ENCODE results near the gene AFF4. TPM values are rescaled to one million over a fixed set of nuclear protein-coding genes. Genes with fewer than 3 reads are reported as not detected.

The AFF4 gene
- polyA plus RNA-seq, 2 of the 4 experiments (the other 2 are of a cell fraction) = 22.1 to 43.5 TPM

GRCh38 chr5:132853790-132854189, 109.6 kb downstream of the AFF4 start (continued):
- TF ChIP-seq, protein P1, sequence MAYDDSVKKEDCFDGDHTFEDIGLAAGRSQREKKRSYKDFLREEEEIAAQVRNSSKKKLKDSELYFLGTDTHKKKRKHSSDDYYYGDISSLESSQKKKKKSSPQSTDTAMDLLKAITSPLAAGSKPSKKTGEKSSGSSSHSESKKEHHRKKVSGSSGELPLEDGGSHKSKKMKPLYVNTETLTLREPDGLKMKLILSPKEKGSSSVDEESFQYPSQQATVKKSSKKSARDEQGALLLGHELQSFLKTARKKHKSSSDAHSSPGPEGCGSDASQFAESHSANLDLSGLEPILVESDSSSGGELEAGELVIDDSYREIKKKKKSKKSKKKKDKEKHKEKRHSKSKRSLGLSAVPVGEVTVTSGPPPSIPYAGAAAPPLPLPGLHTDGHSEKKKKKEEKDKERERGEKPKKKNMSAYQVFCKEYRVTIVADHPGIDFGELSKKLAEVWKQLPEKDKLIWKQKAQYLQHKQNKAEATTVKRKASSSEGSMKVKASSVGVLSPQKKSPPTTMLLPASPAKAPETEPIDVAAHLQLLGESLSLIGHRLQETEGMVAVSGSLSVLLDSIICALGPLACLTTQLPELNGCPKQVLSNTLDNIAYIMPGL (CRISPR knock-in tag; IDR thresholded peaks at IDR 0.05; ENCODE audit: borderline replicate concordance) = no peak
- no peak for TF ChIP-seq NPAS2 (CRISPR knock-in tag; IDR thresholded peaks at IDR 0.05; ENCODE audit: borderline replicate concordance)
- TF ChIP-seq KDM5A (IDR thresholded peaks at IDR 0.05) = no peak
- TF ChIP-seq HEYL (CRISPR knock-in tag; IDR thresholded peaks at IDR 0.05) = no peak
- no peak for TF ChIP-seq ZFP36 (IDR thresholded peaks at IDR 0.05; ENCODE audit: borderline replicate concordance, partially characterized antibody)
- no peak for TF ChIP-seq HES2 (IDR thresholded peaks at IDR 0.05)
- TF ChIP-seq, protein P2, sequence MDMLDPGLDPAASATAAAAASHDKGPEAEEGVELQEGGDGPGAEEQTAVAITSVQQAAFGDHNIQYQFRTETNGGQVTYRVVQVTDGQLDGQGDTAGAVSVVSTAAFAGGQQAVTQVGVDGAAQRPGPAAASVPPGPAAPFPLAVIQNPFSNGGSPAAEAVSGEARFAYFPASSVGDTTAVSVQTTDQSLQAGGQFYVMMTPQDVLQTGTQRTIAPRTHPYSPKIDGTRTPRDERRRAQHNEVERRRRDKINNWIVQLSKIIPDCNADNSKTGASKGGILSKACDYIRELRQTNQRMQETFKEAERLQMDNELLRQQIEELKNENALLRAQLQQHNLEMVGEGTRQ (IDR thresholded peaks at IDR 0.05) = no peak
- TF ChIP-seq BHLHE40 (IDR thresholded peaks at IDR 0.05; ENCODE audit: low read depth, low read length) = no peak
- TF ChIP-seq FOSB (CRISPR knock-in tag; IDR thresholded peaks at IDR 0.05) = no peak
- no peak for TF ChIP-seq MAZ (IDR thresholded peaks at IDR 0.05; ENCODE audit: borderline replicate concordance, low read depth, low read length)

GRCh38 chr5:132853323-132853722, 110.1 kb downstream of the AFF4 start:
- no peaks in the 10 kb centered on the region for H3K9me3 ChIP-seq
- FAIRE-seq (no peak), DNase-seq (ENCODE audit: low read depth in 1 of 2, low spot score in 1 of 2) (no peak), ATAC-seq (no peak)
- ChIA-PET POLR2A (no interaction called here), CTCF (interaction anchor here (1.3 to 3.5 kb wide), 4 partner anchors 7 to 33 kb away, joined by 3 to 13 read pairs (median 8); partner anchors contain the start of gene SHROOM1)
- no peak overlapping the region for H3K27ac ChIP-seq
- H3K4me2 ChIP-seq = no peak overlapping the region
- no peak overlapping the region for H3K4me3 ChIP-seq
- WGBS (ENCODE audit: missing lambda C conversion rate) = 63% methylated on average over 3 of the region's 3 CpGs
- TF ChIP-seq, protein P3, sequence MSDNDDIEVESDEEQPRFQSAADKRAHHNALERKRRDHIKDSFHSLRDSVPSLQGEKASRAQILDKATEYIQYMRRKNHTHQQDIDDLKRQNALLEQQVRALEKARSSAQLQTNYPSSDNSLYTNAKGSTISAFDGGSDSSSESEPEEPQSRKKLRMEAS (IDR thresholded peaks at IDR 0.05) = no peak
- TF ChIP-seq FOSB (CRISPR knock-in tag; IDR thresholded peaks at IDR 0.05) = no peak
- TF ChIP-seq RNF2 (IDR thresholded peaks at IDR 0.05; ENCODE audit: borderline replicate concordance, low read depth) = no peak
- TF ChIP-seq BCL3 (IDR thresholded peaks at IDR 0.05) = no peak
- TF ChIP-seq HOXA7 (CRISPR knock-in tag; IDR thresholded peaks at IDR 0.05) = no peak
- no peak for TF ChIP-seq ZFP36 (IDR thresholded peaks at IDR 0.05; ENCODE audit: borderline replicate concordance, partially characterized antibody)
- TF ChIP-seq, protein P1 (CRISPR knock-in tag; IDR thresholded peaks at IDR 0.05; ENCODE audit: borderline replicate concordance) = no peak
- TF ChIP-seq CHD4 (IDR thresholded peaks at IDR 0.05; ENCODE audit: borderline replicate concordance) = no peak
- TF ChIP-seq CTCF (IDR thresholded peaks at IDR 0.05) = no peak
- no peak for TF ChIP-seq SMC3 (IDR thresholded peaks at IDR 0.05)
- TF ChIP-seq BHLHE40 (IDR thresholded peaks at IDR 0.05; ENCODE audit: low read depth, low read length) = no peak
- TF ChIP-seq TP53 (CRISPR knock-in tag; IDR thresholded peaks at IDR 0.05) = no peak
- TF ChIP-seq CBX2 (IDR thresholded peaks at IDR 0.05; ENCODE audit: borderline replicate concordance, low read depth) = no peak
- TF ChIP-seq CHD2 (IDR thresholded peaks at IDR 0.05; ENCODE audit: low read length, partially characterized antibody) = no peak
- TF ChIP-seq PBX3 (IDR thresholded peaks at IDR 0.05) = no peak
- H3K4me1 ChIP-seq = no peaks in the 10 kb centered on the region

Data from A549 (cell line).